Left cardiac atrium (tissue), 4 donors: ENCODE data around the gene UQCC2. TPM values are rescaled to one million over a fixed set of nuclear protein-coding genes. Genes with fewer than 3 reads are reported as not detected.

Experiments
- ATAC-seq, 2 donors: fragments of 200-7000 bp; cut with Tn5 transposase; one replicate each; pipeline ENCODE4 v1.9.1; 2020; ENCODE audit warnings: mild to moderate bottlenecking in 2 of 2, moderate library complexity in 2 of 2
- DNase-seq: peaks from one replicate; pipeline ENCODE4 v3.0.0-alpha.2; 2020
- intact Hi-C, 2 donors: fragments of 100-400 bp; cut with DNase I; formaldehyde crosslinking; loops; one replicate each; pipeline versions ENCODE4 v1.14.1 to v1.15.1; 2022 to 2023
- total RNA-seq, 2 donors: library from RNA; stranded (reverse); fragmentation: NEBNext Ultra II Directional; extraction: Animal tissue kit (Norgen Biotek cat#: 25700); gene quantifications; one replicate each; pipeline ENCODE4 v1.2.1, GENCODE V29; 2021
- donor health status: DM: no; HTN: yes; CAD: no.
- donor health status: DM: no; HTN: yes; CAD: no; lungs with severe emphysema.
- donor health status: DM: yes; HTN: yes; CAD: no.
- donor health status: Dilated cardiomyopathy.

UQCC2 gene
- total RNA-seq, 2 donors from 2014 or later = 183 to 203 TPM

DNA sequence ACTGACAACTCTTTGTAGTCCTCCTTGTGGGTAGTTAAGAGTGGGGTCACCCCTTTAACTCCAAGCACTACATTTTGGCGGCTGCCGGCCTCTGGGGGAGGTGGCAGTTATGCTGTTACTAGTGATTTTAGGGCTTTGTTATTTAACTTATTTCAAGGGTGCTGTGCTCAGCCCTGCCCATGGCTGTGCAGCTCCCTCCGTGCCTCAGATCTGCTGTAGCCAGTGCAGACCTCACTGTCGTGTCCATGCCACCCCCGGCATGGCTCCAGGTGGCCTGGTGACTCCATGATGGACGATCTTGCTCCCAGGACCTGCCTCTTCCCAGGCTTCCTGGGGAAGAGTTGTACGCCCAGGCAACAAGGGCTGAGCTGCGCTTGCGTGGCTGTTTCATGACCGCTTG lies 15.4 kb downstream of the UQCC2 start:
- DNase-seq (peak; percentile 22), ATAC-seq (no peak)
- intact Hi-C loops = loop anchor here in 1 of 2 donors (10.0 kb wide), 1 partner anchor 61 kb away; no protein-coding TSS in a partner anchor

- ATAC-seq = no peak
- DNase-seq = peak; percentile 33
- intact Hi-C loops = loop anchor here in 1 of 2 donors (10.0 kb wide), 1 partner anchor 61 kb away; no protein-coding TSS in a partner anchor
Measured at GRCh38 chr6:33695451-33695887, 16.0 kb downstream of the UQCC2 start.

DNA sequence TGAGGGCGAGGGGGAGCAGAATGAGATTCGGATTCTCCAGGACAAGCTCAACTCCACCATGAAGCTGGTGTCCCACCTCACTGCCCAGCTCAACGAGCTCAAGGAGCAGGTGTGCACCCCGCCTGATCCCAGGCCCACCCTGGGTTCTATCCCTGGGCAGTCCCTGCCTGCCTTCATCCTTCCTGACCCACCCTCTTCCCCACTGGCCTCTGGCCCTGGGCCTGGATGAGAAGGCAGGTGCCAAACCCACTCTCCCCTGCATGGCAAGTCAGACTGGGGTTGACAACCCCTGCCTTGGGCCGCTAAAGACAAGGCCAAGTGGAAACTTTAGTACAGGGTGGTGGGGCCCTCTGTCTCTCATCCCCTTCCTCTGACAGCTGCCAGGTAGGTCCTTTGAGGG lies 16.5 kb downstream of the UQCC2 start:
- intact Hi-C loops = loop anchor here in 1 of 2 donors (10.0 kb wide), 1 partner anchor 60 kb away; no protein-coding TSS in a partner anchor
- ATAC-seq (no peak), DNase-seq (no peak)

DNA sequence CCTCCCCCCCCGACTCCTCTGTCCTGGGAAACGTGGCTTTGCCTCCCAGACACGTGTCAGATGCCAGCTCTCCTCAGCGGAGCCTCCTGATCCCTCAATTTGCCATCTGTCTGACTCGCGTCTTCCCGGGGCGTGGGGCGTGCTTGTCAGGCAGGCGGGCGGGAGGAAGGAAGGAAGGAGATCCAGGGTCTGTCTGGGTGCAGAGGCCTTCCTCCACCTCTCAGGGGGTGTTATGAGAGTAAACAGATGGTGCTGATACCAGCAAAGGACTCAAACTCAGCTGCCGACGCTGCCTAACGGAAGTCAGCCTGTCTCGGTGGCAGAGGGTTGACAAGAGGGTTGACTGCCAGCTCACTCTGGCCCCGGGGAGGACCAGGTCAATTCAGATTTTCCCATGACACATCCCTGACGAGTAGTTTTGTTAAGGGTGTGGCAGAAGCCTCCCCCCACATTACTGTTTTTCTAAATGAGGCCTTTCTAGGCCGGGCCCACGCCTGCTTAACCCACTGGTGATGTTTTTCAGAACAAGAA lies 17.0 kb downstream of the UQCC2 start:
- ATAC-seq = peak in 1 of 2 donors; percentile 15
- peak; percentile 64 for DNase-seq

DNA sequence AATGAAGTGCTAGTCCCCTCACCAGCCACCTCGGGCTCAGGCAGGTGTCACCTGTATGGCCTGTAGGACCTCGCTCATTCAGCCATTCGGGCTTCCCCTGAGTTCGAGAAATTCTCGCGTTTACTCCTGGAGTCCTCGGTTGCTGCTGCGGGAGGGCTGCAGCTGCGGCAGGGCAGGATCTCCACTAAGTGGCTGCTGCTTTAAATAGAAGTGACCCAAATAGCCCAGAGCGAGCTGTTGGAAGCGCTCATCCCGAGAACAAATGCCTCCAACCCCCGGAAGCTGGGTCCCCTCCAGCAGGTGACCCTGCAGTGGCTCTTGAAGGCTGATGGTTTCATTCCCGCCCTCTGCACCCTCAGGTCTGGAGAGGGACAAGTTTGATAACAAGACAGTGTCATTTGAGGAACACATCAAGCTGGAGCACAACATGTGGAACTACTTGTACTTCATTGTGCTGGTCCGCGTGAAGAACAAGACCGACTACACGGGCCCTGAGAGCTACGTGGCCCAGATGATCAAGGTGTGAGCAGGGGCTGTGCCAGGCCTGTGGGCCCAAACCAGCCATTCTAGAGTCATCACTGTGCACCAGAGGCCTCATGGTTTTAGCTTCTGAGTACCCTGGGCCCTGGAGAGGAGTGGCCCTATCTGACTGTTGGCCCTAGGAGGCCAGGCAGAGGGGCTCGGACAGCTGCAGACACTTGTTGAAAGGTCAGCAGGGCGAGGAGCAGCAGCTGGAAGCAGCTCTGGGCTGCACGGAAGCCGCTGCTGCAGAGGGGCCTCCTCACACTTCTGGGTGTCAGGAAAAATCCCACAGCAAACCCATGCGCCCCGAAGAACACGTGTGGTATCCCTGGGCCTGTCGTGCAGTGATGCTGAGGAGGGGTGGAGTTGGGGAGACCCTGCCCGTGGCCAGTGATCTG lies 18.1 kb downstream of the UQCC2 start:
- intact Hi-C loops = loop anchor here in 1 of 2 donors (10.0 kb wide), 1 partner anchor 59 kb away; no protein-coding TSS in a partner anchor
- ATAC-seq (peak; percentile 26 to 56), DNase-seq (peak; percentile 34)

More for the DNA sequence above, 17.0 kb downstream of the UQCC2 start:
- intact Hi-C loops = loop anchor here in 1 of 2 donors (10.0 kb wide), 1 partner anchor 60 kb away; no protein-coding TSS in a partner anchor

GRCh38 chr6:33692760-33693158 lies 18.7 kb downstream of the UQCC2 start:
- ATAC-seq (peak in 1 of 2 donors; percentile 1), DNase-seq (peak; percentile 31)
- intact Hi-C loops = loop anchor here in 1 of 2 donors (10.0 kb wide), 1 partner anchor 58 kb away; no protein-coding TSS in a partner anchor

DNA sequence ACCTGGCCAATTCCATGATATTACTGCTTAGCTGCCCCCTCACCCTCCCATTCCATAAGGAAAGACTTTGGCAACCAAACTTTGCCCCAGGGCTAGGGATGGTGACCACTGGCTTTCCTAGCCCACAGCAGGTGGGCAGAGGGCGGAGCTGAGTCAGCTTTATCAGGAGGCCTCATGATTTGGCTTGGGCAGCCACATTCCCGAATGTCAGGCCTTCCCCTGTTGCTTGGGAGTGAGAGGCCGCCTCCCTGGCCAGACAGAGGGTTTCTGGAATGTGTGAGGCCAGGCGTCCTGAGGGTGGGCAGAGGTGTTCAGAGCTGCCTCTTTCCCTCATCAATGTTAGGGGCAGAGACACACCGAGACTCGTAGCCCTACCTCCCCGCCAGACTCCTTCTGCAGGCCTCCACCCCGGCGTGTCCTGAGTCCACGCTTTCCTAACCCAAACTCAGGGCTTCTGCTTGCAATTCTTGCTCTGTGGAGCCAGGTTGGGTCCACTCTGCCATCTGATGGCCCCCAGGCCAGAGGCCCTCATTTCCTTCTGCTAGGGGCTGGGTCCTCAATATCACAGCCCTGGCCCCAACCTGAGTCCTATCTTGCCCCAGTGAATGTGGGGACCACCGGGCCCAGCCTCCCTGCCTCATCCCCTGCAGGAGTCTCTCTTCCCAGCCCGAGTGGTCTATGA lies 19.3 kb downstream of the UQCC2 start:
- ATAC-seq (peak; percentile 27 to 64), DNase-seq (peak; percentile 36)
- intact Hi-C loops = loop anchor here in 1 of 2 donors (10.0 kb wide), 1 partner anchor 57 kb away; no protein-coding TSS in a partner anchor

- intact Hi-C loops = loop anchor here in 1 of 2 donors (10.0 kb wide), 1 partner anchor 57 kb away; no protein-coding TSS in a partner anchor
- ATAC-seq (no peak), DNase-seq (peak; percentile 16)
Measured at GRCh38 chr6:33691456-33692077, 19.9 kb downstream of the UQCC2 start.

GRCh38 chr6:33690766-33691165 lies 20.7 kb downstream of the UQCC2 start:
- ATAC-seq (no peak), DNase-seq (no peak)
- intact Hi-C loops = loop anchor here in 1 of 2 donors (10.0 kb wide), 1 partner anchor 56 kb away; no protein-coding TSS in a partner anchor

GRCh38 chr6:33689879-33690278 lies 21.6 kb downstream of the UQCC2 start:
- no peak for DNase-seq
- intact Hi-C loops = loop anchor here (5.0 to 10.0 kb wide), 2 partner anchors 53 to 55 kb away; no protein-coding TSS in a partner anchor
- no peak for ATAC-seq

GRCh38 chr6:33689148-33689494 lies 22.4 kb downstream of the UQCC2 start:
- intact Hi-C loops = loop anchor here in 1 of 2 donors (5.0 kb wide), 1 partner anchor 52 kb away; no protein-coding TSS in a partner anchor
- DNase-seq (no peak), ATAC-seq (no peak)

- ATAC-seq (no peak), DNase-seq (no peak)
- intact Hi-C loops = loop anchor here in 1 of 2 donors (5.0 kb wide), 1 partner anchor 51 kb away; no protein-coding TSS in a partner anchor
Measured at GRCh38 chr6:33688451-33689147, 22.9 kb downstream of the UQCC2 start.

- no peak for ATAC-seq
- DNase-seq = no peak
- intact Hi-C loops = loop anchor here in 1 of 2 donors (5.0 kb wide), 1 partner anchor 51 kb away; no protein-coding TSS in a partner anchor
Measured at GRCh38 chr6:33688006-33688405, 23.5 kb downstream of the UQCC2 start.

DNA sequence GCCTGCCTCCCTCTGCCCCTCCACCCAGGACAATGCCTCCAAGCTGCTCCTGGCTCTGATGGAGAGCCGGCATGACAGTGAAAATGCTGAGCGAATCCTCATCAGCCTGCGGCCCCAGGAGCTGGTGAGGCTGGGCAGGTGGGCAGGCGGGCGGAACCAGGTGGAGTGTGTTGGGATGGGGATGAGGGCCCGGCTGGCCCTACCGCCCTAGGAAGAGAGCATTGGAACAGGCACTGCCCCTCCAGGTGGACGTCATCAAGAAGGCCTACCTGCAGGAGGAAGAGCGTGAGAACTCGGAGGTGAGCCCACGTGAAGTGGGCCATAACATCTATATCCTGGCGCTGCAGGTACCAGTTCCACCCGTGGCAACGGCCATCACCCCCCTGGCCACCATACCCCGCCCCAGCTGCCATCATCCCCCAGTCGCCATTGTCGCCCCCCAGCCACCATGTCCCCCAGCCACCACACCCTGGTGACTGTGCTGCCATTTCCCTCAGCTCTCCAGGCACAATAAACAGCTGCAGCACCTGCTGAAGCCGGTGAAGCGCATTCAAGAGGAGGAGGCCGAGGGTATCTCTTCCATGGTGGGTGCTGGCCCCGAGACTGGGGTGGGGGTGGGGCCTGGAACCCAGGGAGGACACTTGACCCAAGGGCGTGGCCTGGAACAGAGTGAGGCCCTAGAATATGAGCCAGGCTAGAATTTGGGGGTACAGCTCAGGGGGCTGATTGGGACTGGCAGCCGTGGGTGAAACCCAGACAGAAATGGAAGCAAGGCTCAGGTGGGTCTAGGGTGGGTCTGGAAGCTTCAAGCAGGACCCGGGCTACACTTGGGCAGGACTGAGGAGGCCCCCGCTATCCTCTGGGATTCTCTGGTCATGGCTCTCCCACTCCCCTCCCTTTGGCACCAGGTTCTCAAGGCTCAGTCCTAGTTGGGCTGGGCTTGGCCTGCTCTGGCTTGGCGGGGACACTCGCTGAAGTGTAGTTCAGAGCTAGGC lies 24.2 kb downstream of the UQCC2 start:
- no peak for DNase-seq
- intact Hi-C loops = loop anchor here in 1 of 2 donors (5.0 kb wide), 1 partner anchor 50 kb away; no protein-coding TSS in a partner anchor
- ATAC-seq = no peak

GRCh38 chr6:33686225-33686924 lies 25.1 kb downstream of the UQCC2 start:
- no peak for DNase-seq
- ATAC-seq = no peak
- intact Hi-C loops = loop anchor here in 1 of 2 donors (5.0 kb wide), 1 partner anchor 49 kb away; no protein-coding TSS in a partner anchor
